SK-N-SH (cell line): ENCODE measurements around the gene SESN1. TPM values are rescaled to one million over a fixed set of nuclear protein-coding genes. Genes with fewer than 3 reads are reported as not detected.

Experiments
- CTCF ChIA-PET: fragments of 300-600, 350-600 bp; formaldehyde crosslinking; extraction: SDS; loops from one replicate; lab custom pipeline; 2021; lab: Yijun Ruan, JAX
- POLR2A ChIA-PET: fragments of 350-600 bp; sonication (Branson Sonifier 250); formaldehyde crosslinking; extraction: SDS; loops from one replicate; lab custom pipeline; 2020; ENCODE audit warnings: antibody characterized with exemption, inconsistent platforms; lab: Yijun Ruan, JAX
- DNase-seq: peaks from one replicate; pipeline ENCODE4 v3.0.0; 2012
- H2AFZ ChIP-seq: fragments of 200-600 bp; sonication (generic); 2 replicates; pipeline ENCODE4 v1.8.1; 2016; ENCODE audit warnings: antibody characterized with exemption, mild to moderate bottlenecking, low read depth
- H3F3A ChIP-seq: fragments of 200-600 bp; sonication (generic); replicated peaks from 2 replicates; pipeline ENCODE3; 2016; ENCODE audit warnings: antibody characterized with exemption, mild to moderate bottlenecking; ENCODE audit not compliant: insufficient read depth
- H3K27ac ChIP-seq, 2 experiments: fragments of 200-500 bp in 1 of 2; fragments of 200-600 bp in 1 of 2; sonication (Bioruptor generic) in 1 of 2; sonication (generic), shearing (Covaris generic) in 1 of 2; 2 replicates each; pipeline versions ENCODE4 v1.5.1 to v1.6.1; 2014 to 2016; ENCODE audit warnings: low read depth in 2 of 2, inconsistent platforms in 1 of 2, low read length in 1 of 2, mild to moderate bottlenecking in 1 of 2, mixed read lengths in 1 of 2
- H3K27me3 ChIP-seq: fragments of 200-600 bp; sonication (generic), shearing (Covaris generic); 2 replicates; pipeline ENCODE4 v1.6.1; 2016; ENCODE audit warnings: mixed run types; ENCODE audit not compliant: insufficient read depth
- H3K36me3 ChIP-seq, 2 experiments: fragments of 200-500 bp in 1 of 2; fragments of 200-600 bp in 1 of 2; sonication (Bioruptor generic) in 1 of 2; sonication (generic) in 1 of 2; replicated peaks in 1 of 2; 2 replicates each; pipeline versions ENCODE3 to v1.5.1; 2014 to 2016; ENCODE audit warnings: low read length in 1 of 2, mild to moderate bottlenecking in 1 of 2; ENCODE audit not compliant: insufficient read depth in 2 of 2, control insufficient read depth in 1 of 2
- H3K4me1 ChIP-seq, 2 experiments: fragments of 200-500 bp in 1 of 2; fragments of 200-600 bp in 1 of 2; sonication (Bioruptor generic) in 1 of 2; sonication (generic), shearing (Covaris generic) in 1 of 2; 2 replicates each; pipeline versions ENCODE4 v1.5.1 to v1.6.1; 2014 to 2016; ENCODE audit warnings: low read depth in 1 of 2, low read length in 1 of 2, mixed run types in 1 of 2; ENCODE audit not compliant: insufficient read depth in 2 of 2, control insufficient read depth in 1 of 2
- H3K4me2 ChIP-seq: fragments of 200-600 bp; sonication (generic), shearing (Covaris generic); 2 replicates; pipeline ENCODE4 v1.6.1; 2017; ENCODE audit warnings: mixed run types
- H3K4me3 ChIP-seq, 2 experiments: fragments of 200-500 bp in 1 of 2; fragments of 200-600 bp in 1 of 2; sonication (Bioruptor generic) in 1 of 2; sonication (generic), shearing (Covaris generic) in 1 of 2; 2 replicates each; pipeline versions ENCODE4 v1.5.1 to v1.8.1; 2014 to 2016; ENCODE audit warnings: low read depth in 2 of 2, inconsistent platforms in 1 of 2, low read length in 1 of 2, mild to moderate bottlenecking in 1 of 2, mixed read lengths in 1 of 2, moderate library complexity in 1 of 2
- H3K79me2 ChIP-seq: fragments of 200-600 bp; sonication (generic); 2 replicates; pipeline ENCODE4 v1.8.1; 2017; ENCODE audit warnings: mild to moderate bottlenecking; ENCODE audit not compliant: insufficient read depth
- H3K9ac ChIP-seq: fragments of 200-600 bp; sonication (generic); 2 replicates; pipeline ENCODE4 v1.6.1; 2017; ENCODE audit warnings: mixed run types
- H3K9me2 ChIP-seq: fragments of 200-600 bp; sonication (generic); 2 replicates; pipeline ENCODE4 v1.6.1; 2017; ENCODE audit warnings: mixed run types
- H3K9me3 ChIP-seq: fragments of 200-600 bp; sonication (generic); 2 replicates; pipeline ENCODE4 v1.6.1; 2017; ENCODE audit warnings: mixed run types, mild to moderate bottlenecking, moderate library complexity
- H4K20me1 ChIP-seq: fragments of 200-600 bp; sonication (generic); 2 replicates; pipeline ENCODE4 v1.6.1; 2017; ENCODE audit warnings: mild to moderate bottlenecking, mixed run types; ENCODE audit not compliant: insufficient read depth
- CHD2 ChIP-seq: fragments of 150-350 bp; IDR thresholded peaks from 2 replicates; pipeline ENCODE4 v1.6.1; 2018; ENCODE audit warnings: low read length; ENCODE audit not compliant: partially characterized antibody
- EZH2phosphoT487 ChIP-seq: fragments of 200-600 bp; sonication (generic); IDR thresholded peaks from 2 replicates; pipeline ENCODE4 v1.6.1; 2017; ENCODE audit warnings: low read depth, mixed run types, mild to moderate bottlenecking, antibody characterized with exemption, moderate library complexity, borderline replicate concordance
- MXI1 ChIP-seq: IDR thresholded peaks from 2 replicates; pipeline ENCODE4 v1.6.1; 2012; ENCODE audit warnings: mild to moderate bottlenecking, low read depth, low read length, improper control_type of control experiment
- NRF1 ChIP-seq: IDR thresholded peaks from 2 replicates; pipeline ENCODE4 v1.6.1; 2012; ENCODE audit warnings: low read depth, mild to moderate bottlenecking, low read length
- PBX3 ChIP-seq: IDR thresholded peaks from 2 replicates; pipeline ENCODE4; 2012
- RCOR1 ChIP-seq: fragments of 150-350 bp; IDR thresholded peaks from 2 replicates; pipeline ENCODE4 v1.6.1; 2017; ENCODE audit warnings: antibody characterized with exemption, low read length
- REST ChIP-seq: IDR thresholded peaks from 2 replicates; pipeline ENCODE4 v1.6.1; 2012; ENCODE audit warnings: mild to moderate bottlenecking, low read depth, low read length, moderate library complexity
- SIN3A ChIP-seq: IDR thresholded peaks from 2 replicates; pipeline ENCODE4 v1.6.1; 2012; ENCODE audit warnings: low read depth, mild to moderate bottlenecking, low read length, moderate library complexity, borderline replicate concordance
- SMC3 ChIP-seq: IDR thresholded peaks from 2 replicates; pipeline ENCODE4 v1.6.1; 2012; ENCODE audit warnings: low read depth, low read length, improper control_type of control experiment
- WGBS: methylation state at CpG from one replicate; pipeline ENCODE4 v1.1.6; 2017; ENCODE audit warnings: low lambda C conversion rate; 5-methylcytosine and 5-hydroxymethylcytosine counted together
- polyA plus RNA-seq, 3 experiments: library from polyadenylated mRNA; depleted of rRNA; stranded (reverse); fragments of >200 nt; gene quantifications; 2 replicates each; pipeline ENCODE4 v1.2.3, GENCODE V29; 2012
- TF ChIP-seq, protein P1 (sequence below): fragments of 150-350 bp; IDR thresholded peaks from 2 replicates; pipeline ENCODE4 v1.6.1; 2017; ENCODE audit warnings: antibody characterized with exemption, low read length, low read depth, borderline replicate concordance

Gene SESN1
- polyA plus RNA-seq, 1 of the 3 experiments (the other 2 are of a cell fraction), result 13.1 TPM

DNA sequence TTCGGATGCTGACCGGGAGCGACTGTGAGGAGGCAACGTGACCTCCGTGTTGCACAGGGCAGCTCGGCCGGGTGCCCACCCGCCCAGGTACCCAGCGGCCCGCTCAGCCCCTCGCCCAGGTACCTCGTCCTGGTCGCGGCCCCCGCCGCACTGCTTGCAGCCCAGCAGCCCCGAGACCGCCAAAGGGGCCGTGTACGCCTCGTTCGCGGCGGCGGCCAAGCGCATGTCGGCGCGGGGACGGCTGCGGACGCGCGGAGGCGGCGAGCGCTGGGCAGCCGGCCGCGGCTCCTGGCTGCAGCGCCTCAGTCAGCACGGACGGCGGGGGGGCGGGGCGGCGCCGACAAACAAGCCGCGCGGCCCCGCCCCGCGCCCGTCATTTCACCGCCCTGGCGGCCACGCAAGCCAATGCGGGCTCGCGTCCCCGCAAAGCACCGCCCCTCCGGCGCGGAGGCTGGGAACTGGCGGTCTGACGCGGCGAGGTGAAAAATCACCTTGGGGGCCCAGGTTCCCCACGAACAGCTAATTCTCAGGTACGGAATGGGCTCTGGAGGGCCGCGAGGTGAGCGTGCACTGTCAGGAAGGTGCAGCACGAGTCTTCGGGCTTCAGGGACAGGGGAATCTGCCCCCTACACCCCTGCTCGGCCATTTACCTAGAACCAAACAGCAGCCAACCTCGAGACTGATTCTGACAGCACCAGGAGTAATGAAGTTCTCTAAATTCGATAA lies 85.2 kb downstream of the SESN1 start:
- 5% methylated on average over 7 of the region's 80 CpGs for WGBS
- H3K4me3 ChIP-seq, result peak overlapping the region; percentile 71 to 95
- TF ChIP-seq SIN3A (peak; percentile 62; the same call in 1 of the 2 replicates), SMC3 (no peak), RCOR1 (no peak), CHD2 (peak; percentile 55), PBX3 (peak; percentile 99), EZH2phosphoT487 (no peak), NRF1 (0 out of 2 replicates have a peak, but pooled peaks have one; percentile 6), REST (no peak), MXI1 (peak; percentile 59; the same call in 1 of the 2 replicates)
- TF ChIP-seq, protein P1, sequence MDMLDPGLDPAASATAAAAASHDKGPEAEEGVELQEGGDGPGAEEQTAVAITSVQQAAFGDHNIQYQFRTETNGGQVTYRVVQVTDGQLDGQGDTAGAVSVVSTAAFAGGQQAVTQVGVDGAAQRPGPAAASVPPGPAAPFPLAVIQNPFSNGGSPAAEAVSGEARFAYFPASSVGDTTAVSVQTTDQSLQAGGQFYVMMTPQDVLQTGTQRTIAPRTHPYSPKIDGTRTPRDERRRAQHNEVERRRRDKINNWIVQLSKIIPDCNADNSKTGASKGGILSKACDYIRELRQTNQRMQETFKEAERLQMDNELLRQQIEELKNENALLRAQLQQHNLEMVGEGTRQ, result no peak
- peak; percentile 93 for DNase-seq
- ChIA-PET CTCF (interaction anchor here (0.8 to 4.0 kb wide), 4 partner anchors 18 to 449 kb away, joined by 3 to 17 read pairs (median 3); no protein-coding TSS in a partner anchor), POLR2A (interaction anchor here (0.9 to 1.5 kb wide), 2 partner anchors 161 to 467 kb away, joined by 3 read pairs; partner anchors contain the start of gene ARMC2)
- peaks cover 0 to 6% of the 10 kb centered on the region in 2 experiments; a peak in 1 of 4 replicates for H3K4me1 ChIP-seq
- H3K36me3 ChIP-seq, result no peaks in the 10 kb centered on the region
- peak overlapping the region; percentile 50 to 94 for H3K27ac ChIP-seq
- H3K27me3 ChIP-seq, result no peaks in the 10 kb centered on the region
- H3K4me2 ChIP-seq, result peak overlapping the region; percentile 88
- peaks cover 42% of the 10 kb centered on the region for H3K79me2 ChIP-seq
- H4K20me1 ChIP-seq, result peaks cover 25% of the 10 kb centered on the region; the same call in 1 of the 2 replicates
- peak overlapping the region; percentile 75 for H3K9ac ChIP-seq
- H3K9me2 ChIP-seq, result no peaks in the 10 kb centered on the region
- no peaks in the 10 kb centered on the region for H3K9me3 ChIP-seq
- H2AFZ ChIP-seq, result peak overlapping the region; percentile 89
- peaks cover 3% of the 10 kb centered on the region for H3F3A ChIP-seq
